GM23338 (cell line): ENCODE measurements around the gene AQP1. TPM values are rescaled to one million over a fixed set of nuclear protein-coding genes. Genes with fewer than 3 reads are reported as not detected.

ENCODE experiments used
- ATAC-seq: fragments of 200-7000 bp; cut with Tn5 transposase; 3 replicates; pipeline ENCODE4 v1.9.1; 2020
- DNase-seq: peaks from one replicate; pipeline ENCODE4 v3.0.0-alpha.2; 2015; ENCODE audit warnings: low spot score
- H2AFZ ChIP-seq: fragments of 200-600 bp; sonication (generic); 2 replicates; pipeline ENCODE4 v1.8.0; 2016; ENCODE audit warnings: antibody characterized with exemption, mild to moderate bottlenecking, moderate library complexity
- H3F3A ChIP-seq: fragments of 200-600 bp; sonication (generic); replicated peaks from 2 replicates; pipeline ENCODE4 v1.8.0; 2017; ENCODE audit warnings: antibody characterized with exemption, mixed run types, low read depth
- H3K27ac ChIP-seq: fragments of 200-600 bp; sonication (generic); 2 replicates; pipeline ENCODE4 v1.6.1; 2016; ENCODE audit warnings: low read depth
- H3K27me3 ChIP-seq: fragments of 200-600 bp; sonication (generic); 2 replicates; pipeline ENCODE4 v1.8.0; 2016; ENCODE audit warnings: mild to moderate bottlenecking, mixed run types, moderate library complexity; ENCODE audit not compliant: insufficient read depth
- H3K36me3 ChIP-seq: fragments of 200-600 bp; sonication (generic); 2 replicates; pipeline ENCODE4 v1.8.0; 2016; ENCODE audit warnings: mild to moderate bottlenecking; ENCODE audit not compliant: insufficient read depth
- H3K4me1 ChIP-seq: fragments of 200-600 bp; sonication (generic); 2 replicates; pipeline ENCODE4 v1.8.0; 2016; ENCODE audit warnings: mild to moderate bottlenecking, moderate library complexity; ENCODE audit not compliant: insufficient read depth
- H3K4me2 ChIP-seq: fragments of 200-600 bp; sonication (generic); 2 replicates; pipeline ENCODE4 v1.7.1; 2017; ENCODE audit warnings: mixed run types
- H3K4me3 ChIP-seq: fragments of 200-600 bp; sonication (generic); 2 replicates; pipeline ENCODE4 v1.6.1; 2016; ENCODE audit warnings: mixed run types
- H3K79me2 ChIP-seq: fragments of 200-600 bp; sonication (generic); replicated peaks from 2 replicates; pipeline ENCODE4 v1.8.0; 2017; ENCODE audit warnings: mild to moderate bottlenecking; ENCODE audit not compliant: insufficient read depth
- H3K9me2 ChIP-seq: fragments of 200-600 bp; sonication (generic); 2 replicates; pipeline ENCODE4 v1.8.0; 2017; ENCODE audit not compliant: insufficient read depth
- H4K20me1 ChIP-seq: fragments of 200-600 bp; sonication (generic); replicated peaks from 2 replicates; pipeline ENCODE4 v1.8.0; 2017; ENCODE audit warnings: mild to moderate bottlenecking; ENCODE audit not compliant: insufficient read depth
- H3K27ac Mint-ChIP-seq: 2 replicates; pipeline ENCODE4 v1.8.0; 2020; ENCODE audit warnings: inconsistent platforms, mild to moderate bottlenecking, moderate library complexity, mixed read lengths
- H3K27me3 Mint-ChIP-seq: 3 replicates; pipeline ENCODE4 v1.8.0; 2022; ENCODE audit warnings: low read depth, mild to moderate bottlenecking, moderate library complexity, mixed read lengths, inconsistent platforms; ENCODE audit not compliant: insufficient read depth, poor library complexity
- H3K36me3 Mint-ChIP-seq: 3 replicates; pipeline ENCODE4 v1.8.0; 2021; ENCODE audit warnings: low read depth, mild to moderate bottlenecking, inconsistent platforms, moderate library complexity, mixed read lengths
- H3K4me1 Mint-ChIP-seq: 3 replicates; pipeline ENCODE4 v1.8.0; 2020; ENCODE audit warnings: mild to moderate bottlenecking, inconsistent platforms, mixed read lengths
- H3K4me3 Mint-ChIP-seq: 3 replicates; pipeline ENCODE4 v1.8.0; 2021; ENCODE audit warnings: moderate library complexity, mild to moderate bottlenecking, inconsistent platforms, mixed read lengths
- H3K9me3 Mint-ChIP-seq: 3 replicates; pipeline ENCODE4 v1.8.0; 2020; ENCODE audit warnings: moderate library complexity, mild to moderate bottlenecking, inconsistent platforms, mixed read lengths
- CREB1 ChIP-seq: fragments of 250-450 bp; sonication (Bioruptor Pico); IDR thresholded peaks from 2 replicates; pipeline ENCODE4 v1.5.0; 2020; ENCODE audit warnings: low read depth, mild to moderate bottlenecking, moderate library complexity
- CTCF ChIP-seq, 2 experiments: fragments of 200-600 bp in 1 of 2; sonication (generic) in 1 of 2; conservative IDR thresholded peaks; 2 replicates each; pipeline versions ENCODE4 v1.5.1 to v1.6.1; 2016 to 2017; ENCODE audit warnings: antibody characterized with exemption in 2 of 2, low read depth in 2 of 2, mild to moderate bottlenecking in 2 of 2, moderate library complexity in 1 of 2
- EZH2phosphoT487 ChIP-seq: fragments of 200-600 bp; sonication (generic); IDR thresholded peaks from one replicate; pipeline ENCODE4 v1.8.1; 2018; ENCODE audit warnings: antibody characterized with exemption; ENCODE audit not compliant: unreplicated experiment
- NANOG ChIP-seq: IDR thresholded peaks from 2 replicates; pipeline ENCODE4 v1.6.1; 2016; ENCODE audit warnings: antibody characterized with exemption, borderline replicate concordance
- POLR2AphosphoS5 ChIP-seq: IDR thresholded peaks from 2 replicates; pipeline ENCODE4 v1.6.1; 2016; ENCODE audit warnings: antibody characterized with exemption, low read depth
- ZNF114 ChIP-seq: fragments of 250-450 bp; sonication (Bioruptor Pico); IDR thresholded peaks from 2 replicates; pipeline ENCODE4 v1.5.0; 2020; ENCODE audit warnings: mild to moderate bottlenecking, moderate library complexity
- ZNF462 ChIP-seq: fragments of 250-450 bp; sonication (Bioruptor Pico); IDR thresholded peaks from 2 replicates; pipeline ENCODE4 v1.5.0; 2020; ENCODE audit warnings: mild to moderate bottlenecking, moderate library complexity
- polyA plus RNA-seq: library from polyadenylated mRNA; unstranded; fragments of >200 nt; fragmentation: Nextera tagmentation; extraction: Ambion mirVana; gene quantifications from 2 replicates; pipeline ENCODE4 v1.2.1, GENCODE V29; 2016
- total RNA-seq: library from RNA; depleted of rRNA; stranded (reverse); fragments of >200 nt; shearing (Covaris generic); gene quantifications from 2 replicates; pipeline ENCODE4 v1.2.3, GENCODE V29; 2014

The AQP1 gene
- total and polyA plus RNA-seq, 2 experiments from 2014 or later: 0.28 TPM; not detected in 1

- TF ChIP-seq ZNF462 (CRISPR knock-in tag) (no peak), POLR2AphosphoS5 (no peak), EZH2phosphoT487 (no peak)
Observed at GRCh38 chr7:30912731-30912985, 1.0 kb downstream of the AQP1 start (continued).

GRCh38 chr7:30912986-30913811 is 1.5 kb downstream of the AQP1 start:
- H3K4me3 ChIP-seq: no peak overlapping the region
- H3K4me1 ChIP-seq: no peaks in the 10 kb centered on the region
- ATAC-seq: no peak
- Mint-ChIP-seq H3K4me3 (no peak overlapping the region), H3K36me3 (no peaks in the 10 kb centered on the region; the same call in 2 of the 3 replicates), H3K27me3 (peaks cover 12% of the 10 kb centered on the region), H3K4me1 (peaks cover 33% of the 10 kb centered on the region), H3K27ac (no peak overlapping the region), H3K9me3 (no peaks in the 10 kb centered on the region)
- no peaks in the 10 kb centered on the region for H3K36me3 ChIP-seq
- no peak overlapping the region for H3K4me2 ChIP-seq
- no peaks in the 10 kb centered on the region for H3K27me3 ChIP-seq
- no peak overlapping the region for H2AFZ ChIP-seq
- H4K20me1 ChIP-seq: no peaks in the 10 kb centered on the region
- H3K79me2 ChIP-seq: no peaks in the 10 kb centered on the region
- H3K27ac ChIP-seq: no peak overlapping the region
- no peaks in the 10 kb centered on the region for H3K9me2 ChIP-seq
- H3F3A ChIP-seq: no peaks in the 10 kb centered on the region
- DNase-seq: no peak
- no peak for TF ChIP-seq NANOG
- TF ChIP-seq CREB1 (CRISPR knock-in tag): no peak
- no peak for TF ChIP-seq POLR2AphosphoS5
- TF ChIP-seq ZNF114 (CRISPR knock-in tag): no peak
- TF ChIP-seq CTCF (conservative IDR thresholded peaks at IDR 0.05; ENCODE audit: low read depth in 2 of 2): no peak
- no peak for TF ChIP-seq ZNF462 (CRISPR knock-in tag)
